22Rv1 (cell line): ENCODE measurements around the gene FZD7.

Source experiments
- CTCF ChIP-seq: fragments of 450-650 bp; IDR thresholded peaks from 2 replicates; pipeline ENCODE4 v1.5.1; 2017; ENCODE audit warnings: mild to moderate bottlenecking
- ZFX ChIP-seq: fragments of 450-650 bp; IDR thresholded peaks from 2 replicates; pipeline ENCODE4 v1.6.1; 2017; ENCODE audit warnings: antibody characterized with exemption, borderline replicate concordance

- no peak for TF ChIP-seq CTCF
- TF ChIP-seq ZFX, result no peak
Observed at GRCh38 chr2:202037086-202037485, 3.4 kb downstream of the FZD7 start.
